ENCODE data around the gene OGA. TPM values are rescaled to one million over a fixed set of nuclear protein-coding genes. Genes with fewer than 3 reads are reported as not detected.

OGA gene
- total RNA-seq, 1 donor from 2014 or later = 125 TPM

- Histone ChIP-seq H3K27me3 (no peaks in the 10 kb centered on the region), H3K9me3 (no peaks in the 10 kb centered on the region), H3K27ac (no peak overlapping the region), H3K4me1 (no peaks in the 10 kb centered on the region), H3K4me3 (no peak overlapping the region), H3K36me3 (no peaks in the 10 kb centered on the region)
- TF ChIP-seq CTCF (IDR thresholded peaks at IDR 0.05) (no peak), POLR2A (IDR thresholded peaks at IDR 0.05) (no peak), POLR2AphosphoS5 (IDR thresholded peaks at IDR 0.05; ENCODE audit: insufficient read depth in 1 of 2, low read depth in 1 of 2) (no peak)
- intact Hi-C loops (cut with DNase I) = no loop called here
- no peak for DNase-seq (ENCODE audit: extremely low spot score in 2 of 2)
Observed at GRCh38 chr10:101741938-101742337, 76.3 kb downstream of the OGA start.

DNA sequence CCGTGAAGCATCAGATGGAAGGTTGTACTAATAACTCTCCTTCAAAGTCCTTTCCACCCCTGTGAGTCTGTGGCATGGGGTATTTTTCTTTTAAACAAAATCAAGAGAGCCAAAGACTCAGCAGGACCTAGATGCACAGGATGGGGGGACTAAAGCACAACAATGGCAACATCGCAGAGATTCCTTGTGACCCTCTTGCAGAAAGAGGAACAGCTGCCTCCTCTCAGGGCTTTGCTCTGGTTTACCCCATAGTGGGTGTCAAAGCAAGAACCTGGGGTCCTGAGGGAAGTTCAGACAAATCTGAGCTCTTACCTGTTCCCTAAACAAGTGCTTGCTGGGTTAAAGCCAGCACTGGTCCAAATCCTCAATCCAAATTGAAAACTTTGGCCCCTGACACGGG is 81.6 kb downstream of the OGA start:
- TF ChIP-seq POLR2A (IDR thresholded peaks at IDR 0.05) (no peak), CTCF (IDR thresholded peaks at IDR 0.05) (no peak), POLR2AphosphoS5 (IDR thresholded peaks at IDR 0.05; ENCODE audit: insufficient read depth in 1 of 2, low read depth in 1 of 2) (no peak)
- no peaks in the 10 kb centered on the region for H3K27me3 ChIP-seq
- DNase-seq (ENCODE audit: extremely low spot score in 2 of 2) = no peak
- H3K27ac ChIP-seq = no peak overlapping the region
- H3K36me3 ChIP-seq = no peaks in the 10 kb centered on the region
- H3K4me1 ChIP-seq = no peaks in the 10 kb centered on the region
- intact Hi-C loops (cut with DNase I) = no loop called here
- H3K9me3 ChIP-seq = no peaks in the 10 kb centered on the region
- no peak overlapping the region for H3K4me3 ChIP-seq

Other genes with a start within 250 kb of the OGA start
- 21.1 TPM for gene POLL, start 230.2 kb downstream of the OGA start, total RNA-seq
- 13.8 TPM for gene DPCD, start 230.1 kb downstream of the OGA start, total RNA-seq
- 49.6 TPM for gene FBXW4, start 123.3 kb downstream of the OGA start, total RNA-seq
- not detected for gene FGF8, start 42.3 kb downstream of the OGA start, total RNA-seq
- 39.5 TPM for gene NPM3, start 35.0 kb downstream of the OGA start, total RNA-seq
- 5.9 TPM for gene KCNIP2, start 25.4 kb upstream of the OGA start, total RNA-seq
- gene ARMH3, start 237.7 kb upstream of the OGA start, total RNA-seq = 26.5 TPM
- 29.7 TPM for gene HPS6, start 246.9 kb upstream of the OGA start, total RNA-seq